HCT116 (cell line): ENCODE data around the gene RASAL2. TPM values are rescaled to one million over a fixed set of nuclear protein-coding genes. Genes with fewer than 3 reads are reported as not detected.

Source experiments
- ATAC-seq: fragments of 200-7000 bp; cut with Tn5 transposase; 2 replicates; pipeline ENCODE4 v1.9.1; 2020; ENCODE audit warnings: mild to moderate bottlenecking, moderate library complexity
- BruUV-seq: library from RNA; stranded (reverse); fragments of 400-500 nt; replicated peaks from 2 replicates; lab custom pipeline; 2021; lab: Mats Ljungman, UMichigan
- CTCF ChIA-PET: fragments of 300-600 bp; sonication (Branson Sonifier 250); formaldehyde crosslinking; loops from one replicate; lab custom pipeline; 2021; ENCODE audit warnings: antibody characterized with exemption; lab: Charles Lee
- POLR2A ChIA-PET: fragments of 300-600, 350-600 bp; sonication (Branson Sonifier 250); formaldehyde crosslinking; loops from one replicate; lab custom pipeline; 2021; ENCODE audit warnings: antibody characterized with exemption; lab: Charles Lee
- RAD21 ChIA-PET, 2 experiments: fragments of 300-600 bp; sonication (Branson Sonifier 250); formaldehyde crosslinking; loops; one replicate each; lab custom pipeline; 2023; ENCODE audit warnings: low total read pairs in 2 of 2; ENCODE audit not compliant: uncharacterized antibody in 2 of 2, unreplicated experiment in 2 of 2, low non-redundant PET in 1 of 2; lab: Charles Lee
- DNase-seq: peaks from one replicate; pipeline ENCODE4 v3.0.0-alpha.2; 2010; ENCODE audit warnings: low read depth, low spot score
- H2AFZ ChIP-seq: fragments of 200-600 bp; shearing (Covaris generic), sonication (generic); 2 replicates; pipeline ENCODE4 v1.6.1; 2017; ENCODE audit warnings: low read depth, mixed run types, mixed read lengths, antibody characterized with exemption, low read length; ENCODE audit not compliant: poor library complexity, severe bottlenecking
- H3K27ac ChIP-seq: 2 replicates; pipeline ENCODE4 v1.5.1; 2012; ENCODE audit warnings: low read depth, low read length
- H3K27me3 ChIP-seq: fragments of 200-600 bp; sonication (generic); 2 replicates; pipeline ENCODE4 v1.6.1; 2016; ENCODE audit warnings: mixed run types, low read length, mixed read lengths; ENCODE audit not compliant: insufficient read depth
- H3K36me3 ChIP-seq, 2 experiments: fragments of 200-500 bp in 1 of 2; fragments of 200-600 bp in 1 of 2; sonication (Bioruptor generic) in 1 of 2; sonication (generic) in 1 of 2; 2 replicates each; pipeline versions ENCODE4 v1.5.1 to v1.6.1; 2014 to 2016; ENCODE audit warnings: low read length in 2 of 2, inconsistent platforms in 1 of 2, mixed read lengths in 1 of 2, mixed run types in 1 of 2; ENCODE audit not compliant: insufficient read depth in 2 of 2, control insufficient read depth in 1 of 2
- H3K4me1 ChIP-seq, 2 experiments: fragments of 200-600 bp in 1 of 2; sonication (generic) in 1 of 2; 2 replicates each; pipeline versions ENCODE4 v1.5.1 to v1.6.1; 2012 to 2017; ENCODE audit warnings: low read length in 2 of 2, inconsistent platforms in 1 of 2, mild to moderate bottlenecking in 1 of 2, mixed read lengths in 1 of 2, mixed run types in 1 of 2, moderate library complexity in 1 of 2; ENCODE audit not compliant: insufficient read depth in 2 of 2, control insufficient read depth in 1 of 2
- H3K4me2 ChIP-seq: fragments of 200-600 bp; sonication (generic); 2 replicates; pipeline ENCODE4 v1.6.1; 2017; ENCODE audit warnings: mixed run types, low read length, mixed read lengths
- H3K4me3 ChIP-seq, 2 experiments: fragments of 200-600 bp in 1 of 2; sonication (generic) in 1 of 2; replicated peaks in 1 of 2; 2 replicates each; pipeline ENCODE4 v1.5.1; 2011 to 2016; ENCODE audit warnings: low read length in 2 of 2, control low read depth in 1 of 2, low read depth in 1 of 2, mild to moderate bottlenecking in 1 of 2, mixed read lengths in 1 of 2, mixed run types in 1 of 2
- H3K79me2 ChIP-seq: fragments of 200-600 bp; sonication (generic); 2 replicates; pipeline ENCODE4 v1.6.1; 2017; ENCODE audit warnings: mild to moderate bottlenecking, mixed run types, low read length, moderate library complexity, mixed read lengths; ENCODE audit not compliant: insufficient read depth
- H3K9ac ChIP-seq: fragments of 200-600 bp; sonication (generic); 2 replicates; pipeline ENCODE4 v1.6.1; 2016; ENCODE audit warnings: low read length, mixed read lengths
- H3K9me2 ChIP-seq: fragments of 200-600 bp; sonication (generic), shearing (Covaris generic); 2 replicates; pipeline ENCODE4 v1.6.1; 2017; ENCODE audit warnings: mixed run types, mild to moderate bottlenecking, moderate library complexity; ENCODE audit not compliant: insufficient read depth
- H3K9me3 ChIP-seq, 2 experiments: fragments of 200-500 bp in 1 of 2; fragments of 200-600 bp in 1 of 2; sonication (Bioruptor generic) in 1 of 2; sonication (generic) in 1 of 2; 2 replicates each; pipeline ENCODE4 v1.6.1; 2014 to 2017; ENCODE audit warnings: low read length in 2 of 2, mixed read lengths in 2 of 2, inconsistent platforms in 1 of 2, low read depth in 1 of 2, mild to moderate bottlenecking in 1 of 2, mixed run types in 1 of 2, moderate library complexity in 1 of 2; ENCODE audit not compliant: control insufficient read depth in 1 of 2, insufficient read depth in 1 of 2
- H4K20me1 ChIP-seq: fragments of 200-600 bp; sonication (generic), shearing (Covaris generic); 2 replicates; pipeline ENCODE4 v1.6.1; 2017; ENCODE audit warnings: mixed run types, mild to moderate bottlenecking, moderate library complexity; ENCODE audit not compliant: insufficient read depth
- ELF1 ChIP-seq: IDR thresholded peaks from 2 replicates; pipeline ENCODE4 v1.6.1; 2012; ENCODE audit warnings: low read depth, borderline replicate concordance
- EZH2 ChIP-seq: fragments of 200-600 bp; sonication (generic); IDR thresholded peaks from 2 replicates; pipeline ENCODE4 v1.6.1; 2017; ENCODE audit warnings: antibody characterized with exemption, mixed run types
- POLR2AphosphoS5 ChIP-seq: IDR thresholded peaks from 2 replicates; pipeline ENCODE4 v1.6.1; 2011; ENCODE audit warnings: mild to moderate bottlenecking, low read depth, low read length, moderate library complexity
- SIN3A ChIP-seq: IDR thresholded peaks from 2 replicates; pipeline ENCODE4 v1.6.1; 2012; ENCODE audit warnings: low read depth
- SP1 ChIP-seq: IDR thresholded peaks from 2 replicates; pipeline ENCODE4 v1.6.1; 2012; ENCODE audit warnings: low read depth
- intact Hi-C: fragments of 100-400 bp; cut with micrococcal nuclease; formaldehyde crosslinking; loops from 2 replicates; pipeline ENCODE4 v1.10.0; 2022
- total RNA-seq: library from RNA; stranded (reverse); gene quantifications from one replicate; pipeline ENCODE4 v1.2.1, GENCODE V29; 2021; ENCODE audit not compliant: unreplicated experiment
- TF ChIP-seq, protein P1 (sequence below): IDR thresholded peaks from 2 replicates; pipeline ENCODE4 v1.6.1; 2012
- TF ChIP-seq, protein P2 (sequence below): IDR thresholded peaks from 2 replicates; pipeline ENCODE4 v1.6.1; 2012

The RASAL2 gene
- total RNA-seq, 1 experiment from 2014 or later: 11.7 TPM

DNA sequence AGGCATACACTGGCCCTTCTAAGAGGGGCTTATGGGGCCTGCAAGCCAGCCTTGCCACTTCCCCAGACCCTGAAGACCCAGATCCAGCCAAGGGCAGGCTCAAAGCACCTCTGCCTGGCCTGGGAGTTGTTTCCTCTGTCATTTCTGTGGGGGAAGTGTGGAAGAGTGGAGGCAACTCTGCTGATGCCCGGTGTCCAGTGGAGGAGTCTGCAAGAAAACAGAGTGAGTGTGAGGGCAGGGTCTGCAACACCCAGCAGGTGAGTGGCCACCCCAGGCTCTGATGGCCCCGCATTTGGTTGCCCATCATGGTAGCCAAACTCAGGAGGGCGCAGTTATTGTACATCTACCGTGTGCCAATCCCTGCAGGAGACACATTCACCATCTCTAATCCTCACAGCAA lies 394.5 kb downstream of the RASAL2 start:
- TF ChIP-seq EZH2: no peak
- no peak for DNase-seq
- Histone ChIP-seq H2AFZ (no peak overlapping the region), H3K27ac (no peak overlapping the region), H3K79me2 (no peaks in the 10 kb centered on the region), H3K4me3 (no peak overlapping the region), H4K20me1 (no peaks in the 10 kb centered on the region), H3K9ac (no peak overlapping the region), H3K36me3 (no peaks in the 10 kb centered on the region), H3K27me3 (no peaks in the 10 kb centered on the region), H3K4me2 (no peak overlapping the region), H3K9me3 (no peaks in the 10 kb centered on the region), H3K4me1 (no peaks in the 10 kb centered on the region), H3K9me2 (no peaks in the 10 kb centered on the region)
- intact Hi-C loops: no loop called here
- no TSS peak for BruUV-seq
- ChIA-PET RAD21 (no interaction called here), POLR2A (no interaction called here), CTCF (no interaction called here)
- ATAC-seq: no peak

DNA sequence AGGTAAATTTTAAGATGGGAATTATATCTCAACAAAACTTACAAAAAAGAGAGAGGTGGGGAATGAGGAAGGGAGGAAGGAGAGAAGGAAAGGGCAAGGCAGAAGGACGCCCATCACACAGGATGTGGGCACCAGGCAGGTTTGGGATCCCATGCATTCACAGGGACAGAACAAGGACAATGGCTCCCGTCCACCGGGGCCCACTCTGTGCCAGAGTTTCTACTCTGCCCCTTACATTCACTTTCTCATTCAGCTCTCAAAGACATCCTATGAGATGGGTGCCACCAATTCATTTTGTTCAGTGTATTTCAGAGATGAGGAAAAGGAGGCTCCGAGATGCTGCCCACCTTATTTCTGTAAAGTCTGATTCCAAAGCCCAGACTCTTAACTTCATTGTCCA lies 395.5 kb downstream of the RASAL2 start:
- ChIA-PET RAD21 (no interaction called here), POLR2A (no interaction called here), CTCF (no interaction called here)
- Histone ChIP-seq H3K27ac (no peak overlapping the region), H3K79me2 (no peaks in the 10 kb centered on the region), H3K4me1 (no peaks in the 10 kb centered on the region), H3K27me3 (no peaks in the 10 kb centered on the region), H3K4me2 (no peak overlapping the region), H3K9me2 (no peaks in the 10 kb centered on the region), H3K4me3 (no peak overlapping the region), H3K36me3 (no peaks in the 10 kb centered on the region), H3K9me3 (no peaks in the 10 kb centered on the region), H4K20me1 (no peaks in the 10 kb centered on the region)
- DNase-seq: no peak
- no TSS peak for BruUV-seq
- ATAC-seq: no peak
- intact Hi-C loops: no loop called here
- TF ChIP-seq, protein P1, sequence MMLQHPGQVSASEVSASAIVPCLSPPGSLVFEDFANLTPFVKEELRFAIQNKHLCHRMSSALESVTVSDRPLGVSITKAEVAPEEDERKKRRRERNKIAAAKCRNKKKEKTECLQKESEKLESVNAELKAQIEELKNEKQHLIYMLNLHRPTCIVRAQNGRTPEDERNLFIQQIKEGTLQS: no peak
- no peak for TF ChIP-seq ELF1
- no peak for TF ChIP-seq POLR2AphosphoS5
- TF ChIP-seq, protein P2, sequence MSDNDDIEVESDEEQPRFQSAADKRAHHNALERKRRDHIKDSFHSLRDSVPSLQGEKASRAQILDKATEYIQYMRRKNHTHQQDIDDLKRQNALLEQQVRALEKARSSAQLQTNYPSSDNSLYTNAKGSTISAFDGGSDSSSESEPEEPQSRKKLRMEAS: no peak
- no peak for TF ChIP-seq SP1
- no peak for TF ChIP-seq SIN3A
- TF ChIP-seq, all 23 proteins: peak for 0
- Histone ChIP-seq H3K9ac (no peak overlapping the region), H2AFZ (no peak overlapping the region)
